ENCODE data around the gene SIL1.

The SIL1 gene

DNA sequence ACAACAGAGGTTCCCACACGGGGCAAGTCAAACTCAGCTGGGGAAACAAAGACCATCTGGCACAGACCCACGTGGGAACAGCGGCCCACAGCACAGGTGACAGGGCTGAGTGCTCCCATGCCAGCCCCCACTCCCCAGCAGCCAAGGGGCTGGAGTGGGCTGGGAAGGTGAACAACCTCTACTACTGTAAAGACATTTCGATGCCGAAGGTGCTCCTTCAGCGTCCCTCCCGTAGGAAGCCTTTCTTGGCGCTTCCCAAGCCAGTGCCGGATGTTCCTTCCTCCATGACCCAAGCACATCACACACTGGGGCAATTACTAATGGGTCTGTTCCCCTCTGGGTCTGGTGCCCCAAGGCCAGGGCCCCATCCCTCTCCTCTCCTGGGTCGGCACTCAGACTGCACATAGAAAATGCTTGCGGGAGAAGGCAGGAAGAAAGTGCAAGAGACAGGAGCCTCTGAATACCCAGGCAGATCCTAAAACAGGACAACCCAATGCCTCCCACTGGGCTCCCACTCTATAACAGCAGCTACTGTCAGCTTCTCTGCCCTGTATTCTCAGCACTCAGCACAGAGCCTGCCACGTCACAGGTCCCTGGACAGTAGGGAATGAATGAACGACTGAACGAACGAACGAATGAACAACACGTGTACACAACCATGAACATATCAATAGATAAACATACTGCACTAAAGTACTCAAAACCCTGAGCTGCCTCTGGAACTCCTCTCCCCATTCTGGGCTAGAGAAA lies 246.0 kb downstream of the SIL1 start:
- no peak for DNase-seq

DNA sequence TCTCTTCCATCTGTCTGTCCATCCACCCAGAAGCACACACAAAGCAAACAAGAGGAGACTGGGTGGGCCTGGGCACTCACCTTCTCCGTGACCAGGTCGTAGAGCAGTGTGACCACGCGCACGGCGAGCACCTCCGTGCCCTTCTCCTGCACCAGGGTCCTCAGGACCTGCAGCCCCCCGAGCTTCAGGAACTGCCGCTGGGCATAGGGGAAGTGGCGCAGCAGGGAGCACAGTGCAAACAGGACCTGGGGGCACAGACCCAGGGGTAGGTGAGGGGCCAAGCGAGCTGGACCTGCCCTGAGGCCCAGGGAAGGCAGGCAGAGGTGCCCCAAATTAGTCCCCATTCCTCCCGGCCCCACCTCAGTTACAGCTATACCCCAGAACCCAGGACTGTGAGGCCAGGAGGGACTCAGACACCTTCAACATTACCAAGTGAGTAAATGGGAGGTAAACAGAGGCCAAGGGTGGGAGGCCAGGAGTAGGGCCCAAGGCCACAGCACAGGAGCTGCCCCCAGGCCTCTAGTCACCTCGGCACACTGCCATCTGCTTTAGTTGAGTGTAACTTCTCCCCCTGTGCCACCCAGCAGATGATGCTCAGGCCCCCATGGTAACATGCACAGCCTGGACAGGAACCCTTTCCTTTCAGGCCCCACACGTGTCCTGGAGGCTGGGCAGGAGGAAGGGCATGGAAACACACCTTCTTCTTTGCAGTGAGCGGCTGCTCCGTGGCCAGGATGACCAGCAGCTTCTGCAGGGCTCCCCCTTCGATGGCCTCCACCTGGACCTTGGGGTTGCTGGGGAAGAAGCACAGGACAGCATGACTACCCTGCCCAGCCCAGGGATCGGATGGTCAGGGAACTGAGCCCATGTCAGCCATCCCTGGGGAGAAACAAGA lies 246.8 kb downstream of the SIL1 start:
- no peak for DNase-seq

DNA sequence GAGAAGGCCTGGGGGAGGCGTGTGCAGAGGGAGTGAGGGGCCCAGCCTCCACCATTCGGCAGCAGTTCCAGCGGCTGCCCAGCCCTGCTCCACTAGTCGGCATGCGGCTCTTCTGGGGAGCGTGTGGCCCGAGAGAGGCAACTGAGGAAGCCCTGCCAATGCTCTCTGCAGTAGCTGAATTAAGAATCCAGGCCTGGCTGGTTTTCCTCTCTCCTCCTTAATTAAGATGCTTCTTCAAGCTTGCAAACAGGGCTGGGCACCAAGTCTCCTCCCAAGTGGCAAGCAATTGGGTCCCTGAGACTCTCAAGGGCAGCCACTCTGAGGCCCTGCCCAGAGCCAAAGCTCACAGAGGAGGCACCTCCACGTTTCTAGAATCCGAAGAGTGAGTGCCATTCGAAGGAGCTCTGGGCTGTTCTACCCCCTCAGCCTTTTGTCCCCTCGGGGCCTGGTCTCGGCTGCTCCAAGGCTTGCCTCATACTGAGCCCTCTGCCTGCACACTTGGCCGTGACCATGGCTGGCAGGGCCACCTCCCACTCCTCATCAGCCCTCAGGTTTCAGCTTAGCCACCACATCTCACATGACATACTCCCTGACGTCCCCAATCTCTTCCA lies 247.6 kb downstream of the SIL1 start:
- no peak for DNase-seq

DNA sequence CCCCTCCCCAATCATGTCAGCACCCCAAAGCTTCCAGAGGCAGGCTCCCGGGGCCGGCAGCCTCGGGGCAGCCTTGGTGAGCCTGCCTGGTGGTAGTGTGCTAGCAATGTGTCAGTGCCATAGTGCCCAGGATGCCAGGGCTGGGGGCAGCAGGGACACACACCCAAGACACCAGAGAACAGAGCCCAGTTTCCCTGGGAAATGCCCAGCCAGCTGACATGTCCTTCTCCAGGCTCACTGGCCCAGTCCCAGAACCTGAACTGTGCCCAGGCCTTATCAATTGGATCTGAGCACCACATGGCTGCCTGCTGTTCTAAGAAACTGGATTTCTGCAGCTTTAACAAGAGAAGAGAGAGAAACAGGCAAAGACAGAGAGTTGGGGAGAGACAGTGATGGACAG lies 248.2 kb downstream of the SIL1 start:
- no peak for DNase-seq

DNA sequence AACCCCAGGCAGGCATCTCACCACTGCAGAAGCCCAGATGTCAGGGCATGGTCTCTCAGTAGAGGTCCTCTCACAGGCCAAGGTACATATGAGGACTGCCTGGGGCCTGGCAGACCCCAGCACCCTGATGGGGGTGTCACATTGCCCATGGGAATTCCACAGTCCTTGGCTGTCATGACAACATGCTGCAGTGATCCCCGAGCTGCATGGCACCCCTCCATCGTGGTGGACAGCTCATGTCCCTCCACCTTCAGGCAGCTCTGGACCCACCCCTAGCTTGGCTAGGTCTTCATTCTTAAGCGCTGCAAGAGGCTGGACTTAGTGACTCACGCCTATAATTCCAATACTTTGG lies 249.0 kb downstream of the SIL1 start:
- no peak for DNase-seq

DNA sequence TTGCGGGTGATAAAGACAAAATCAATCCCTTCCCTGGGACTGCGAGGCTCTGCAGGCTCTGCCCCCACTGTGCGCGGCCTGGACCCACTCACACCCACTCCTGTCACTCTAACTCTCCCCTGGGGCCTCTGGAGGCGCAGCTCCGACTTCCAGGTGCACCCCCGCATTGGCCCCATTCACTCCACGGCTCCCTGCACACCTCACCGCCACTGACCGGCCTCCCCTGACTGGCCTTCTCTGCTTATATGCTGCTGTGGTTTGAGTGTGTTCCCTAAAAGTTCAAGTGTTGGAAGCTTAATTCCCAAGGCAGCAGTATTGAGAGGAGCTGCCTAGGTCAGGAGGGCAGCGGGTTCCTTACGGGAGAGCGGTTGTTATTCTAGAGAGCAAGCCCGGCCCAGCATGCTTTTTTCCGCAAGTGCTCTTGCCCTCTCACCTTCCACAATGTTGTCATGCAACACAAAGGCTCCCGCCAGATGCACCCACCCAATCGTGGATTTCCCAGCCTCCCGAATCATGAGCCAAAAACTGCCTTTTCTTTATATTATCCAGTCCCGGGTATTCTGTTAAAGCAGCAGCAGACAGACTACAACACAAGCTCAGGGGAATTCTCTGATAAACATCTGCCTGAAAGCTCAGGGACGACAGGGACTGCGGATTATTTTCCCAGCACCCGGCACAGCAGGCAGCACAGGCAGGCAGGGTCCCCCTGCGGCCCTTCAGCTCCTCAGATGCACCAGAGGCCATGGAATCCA lies 249.5 kb downstream of the SIL1 start:
- DNase-seq, result no peak

DNA sequence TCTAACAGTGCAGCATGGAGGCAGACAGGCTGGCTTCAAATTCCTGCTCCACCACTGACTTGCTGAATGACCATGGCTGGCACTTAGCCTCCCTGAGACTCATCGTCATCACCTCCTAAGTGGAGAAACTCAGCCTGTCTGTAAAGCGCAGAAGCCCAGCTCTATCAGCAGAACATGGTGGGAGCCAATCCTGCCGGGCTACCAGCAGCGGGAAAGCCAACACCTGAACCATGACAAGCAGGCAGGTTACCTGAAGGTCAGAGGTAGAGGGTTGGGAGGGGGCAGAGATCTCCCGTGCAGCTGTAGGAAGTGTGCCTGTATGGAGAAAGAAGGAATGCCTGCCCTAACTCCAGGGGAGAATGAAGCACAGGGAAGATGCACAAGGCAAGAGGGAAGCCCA lies 250.4 kb downstream of the SIL1 start:
- no peak for DNase-seq

DNA sequence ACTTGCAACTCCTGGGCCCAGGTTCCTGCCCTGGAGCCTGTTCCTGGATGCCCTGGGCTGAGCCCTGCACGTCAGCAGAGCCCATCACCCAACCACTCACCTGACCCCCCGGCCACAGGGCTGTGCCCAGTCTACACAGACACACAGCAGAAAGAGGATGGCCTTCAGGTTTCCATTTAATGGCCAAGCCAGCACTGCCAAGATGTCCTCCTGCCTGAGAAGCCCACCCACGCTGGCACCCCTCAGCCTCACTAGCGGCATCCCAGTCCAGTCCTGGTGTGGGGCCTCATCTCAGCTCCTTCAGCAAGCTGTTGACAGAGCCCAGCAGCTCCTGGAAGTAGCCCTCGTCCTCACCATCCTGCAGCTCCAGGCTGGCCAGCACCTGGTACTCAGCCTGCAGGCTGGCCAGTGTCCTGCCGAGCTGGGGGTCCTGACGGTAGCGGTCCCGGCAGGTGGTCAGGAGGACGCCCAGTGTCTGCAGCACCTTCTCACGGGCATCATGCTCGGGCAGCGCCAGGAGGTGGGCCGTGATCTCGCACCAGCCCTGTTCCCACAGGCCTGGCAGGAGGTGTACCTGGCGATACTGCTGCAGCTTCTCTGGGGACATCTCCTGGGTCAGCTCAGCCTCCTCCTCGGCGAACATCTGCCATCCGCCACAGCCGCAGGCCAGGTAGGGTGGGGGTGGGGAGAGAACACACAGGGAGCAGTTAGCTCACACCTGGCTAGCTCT lies 251.2 kb downstream of the SIL1 start:
- no peak for DNase-seq

DNA sequence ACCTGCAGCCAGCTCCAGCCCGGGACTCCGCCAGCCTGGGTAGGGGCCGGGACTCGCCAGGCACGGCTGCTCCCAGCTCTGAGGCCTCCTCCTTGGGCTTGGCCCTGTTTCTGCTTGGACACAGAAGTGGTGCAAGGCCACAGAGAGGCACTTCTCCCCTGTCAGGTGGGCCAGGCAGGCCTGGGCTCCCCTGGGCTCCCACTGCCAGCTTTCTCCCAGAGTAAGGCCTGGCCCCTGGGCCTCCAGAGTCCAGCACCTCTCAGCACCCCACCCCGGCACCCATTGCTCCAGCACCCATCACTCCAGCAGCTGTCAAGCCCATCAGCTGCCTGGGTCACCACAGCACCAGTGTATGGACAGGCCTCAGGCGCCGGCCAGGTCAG lies 251.9 kb downstream of the SIL1 start:
- DNase-seq, result no peak

DNA sequence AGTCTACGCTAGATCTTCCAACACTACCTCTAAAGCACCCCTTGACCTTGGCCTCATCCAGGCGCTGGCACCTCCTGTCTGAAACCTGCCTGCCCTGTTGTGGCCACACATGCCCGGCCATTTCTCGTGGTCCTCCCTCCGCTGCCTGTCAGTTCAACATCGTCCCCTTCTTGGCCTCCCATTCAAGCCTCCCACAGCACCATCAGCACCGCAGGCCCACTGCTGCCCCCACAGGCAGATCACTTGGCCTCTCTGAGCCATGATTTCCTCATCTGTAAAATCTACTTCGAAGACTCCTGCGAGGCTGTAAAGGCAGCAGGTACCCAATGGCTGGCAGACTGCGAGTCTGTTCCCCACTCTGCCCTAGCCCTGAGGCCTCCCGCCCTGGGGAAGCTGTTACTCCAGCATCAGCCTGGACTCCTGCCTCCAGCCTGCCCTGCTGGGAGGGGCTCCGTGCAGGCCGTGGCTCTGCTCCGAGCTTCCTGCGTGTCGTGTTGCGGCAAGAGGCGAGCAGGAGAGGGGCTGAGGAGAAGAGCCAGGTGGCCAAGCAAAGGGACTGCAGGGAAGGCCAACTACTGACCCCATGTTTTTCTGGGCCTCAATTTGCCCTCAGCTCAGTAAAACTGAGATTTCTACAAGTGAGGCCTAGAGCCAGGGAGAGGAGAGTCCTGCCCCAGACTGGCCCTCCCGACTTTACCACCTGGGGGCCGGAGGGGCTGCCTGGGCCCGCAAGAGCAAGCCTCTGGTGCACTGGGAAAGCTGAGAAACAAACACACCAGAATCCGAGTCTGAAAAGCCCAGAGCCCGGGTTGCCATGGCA lies 252.5 kb downstream of the SIL1 start:
- no peak for DNase-seq

DNA sequence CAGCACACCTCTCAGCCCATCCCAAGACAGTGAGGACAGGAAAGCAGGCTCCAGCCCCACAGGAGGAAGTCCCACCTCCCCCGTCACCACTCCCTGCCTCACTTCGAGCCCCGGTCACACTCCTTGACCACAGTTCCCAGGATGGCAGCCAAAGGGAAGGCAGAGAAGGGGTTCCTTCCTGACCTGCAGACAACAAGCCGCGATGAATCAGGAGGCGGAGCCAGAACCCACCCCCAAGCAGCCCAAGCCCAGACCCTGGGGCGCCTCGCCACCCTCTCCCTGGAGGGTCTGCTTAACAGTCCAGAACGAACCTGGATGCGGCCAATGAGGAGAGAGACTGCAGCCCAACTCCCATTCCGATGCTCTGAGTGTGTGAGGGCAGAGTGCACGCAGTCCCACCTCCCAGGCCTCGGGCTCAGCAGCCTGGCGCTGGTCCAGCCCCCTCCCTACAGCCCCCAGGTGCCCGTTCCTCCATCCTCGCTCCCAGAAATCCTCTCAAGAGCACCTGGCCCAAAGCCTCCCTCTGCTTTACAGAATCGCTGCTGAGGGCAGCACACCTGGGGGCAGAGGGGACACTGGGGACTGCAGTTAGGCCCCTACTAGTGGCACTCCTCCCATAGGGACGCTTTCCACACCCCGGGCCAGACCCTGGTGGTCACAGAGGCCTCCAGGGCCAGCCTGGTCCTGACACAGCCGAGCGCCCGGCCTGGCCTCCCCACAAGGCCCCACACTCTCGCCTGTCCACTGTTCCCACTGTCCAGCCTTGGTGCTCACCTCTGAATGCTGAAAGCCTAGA lies 253.4 kb downstream of the SIL1 start:
- no peak for DNase-seq

DNA sequence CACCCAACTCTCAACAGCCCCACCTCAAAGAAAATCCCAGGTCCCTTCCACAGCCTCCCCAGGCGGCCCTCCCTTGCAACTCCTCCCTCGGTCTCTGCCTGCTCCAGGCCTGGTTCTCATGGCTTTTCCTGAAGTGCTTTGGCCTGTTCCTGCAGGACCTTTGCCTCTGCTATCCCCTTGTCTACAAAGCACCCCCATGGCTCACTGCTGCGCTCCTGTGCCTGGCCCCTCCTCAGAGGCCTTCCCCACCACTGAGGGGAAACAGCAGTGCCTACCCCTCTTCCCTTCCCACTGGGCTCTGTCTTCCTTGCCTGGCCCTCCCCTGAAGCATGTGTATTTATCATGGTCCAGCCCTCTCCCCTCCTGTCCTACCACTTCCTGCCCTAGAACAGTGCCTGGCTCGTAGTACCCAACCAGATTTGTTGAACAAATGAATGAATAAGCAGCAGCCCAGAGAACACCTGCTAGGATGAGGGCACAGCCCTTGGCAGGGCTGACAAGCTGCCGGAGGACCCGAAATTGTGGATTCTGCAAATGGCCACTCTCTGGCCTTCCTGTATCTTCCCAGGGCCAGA lies 254.5 kb downstream of the SIL1 start:
- no peak for DNase-seq

DNA sequence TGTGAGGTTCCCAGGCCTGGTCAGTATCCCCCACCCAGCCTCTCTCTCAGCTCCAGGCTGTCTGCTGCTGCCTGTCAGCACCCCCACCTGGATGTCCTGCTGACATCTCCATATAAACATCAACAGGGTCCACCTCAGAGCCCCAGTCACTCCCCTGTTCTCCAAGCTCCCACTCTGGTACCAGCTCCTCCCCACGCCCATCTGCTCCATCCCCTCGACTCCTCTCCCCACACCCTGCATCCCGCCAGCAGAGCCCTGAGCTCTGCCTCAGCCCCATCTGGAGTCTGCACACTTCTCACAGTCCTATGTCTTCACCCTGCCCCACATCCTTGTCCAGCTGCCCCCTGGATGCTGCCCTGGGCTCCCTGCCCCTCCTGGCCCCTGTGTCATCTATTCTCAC lies 255.3 kb downstream of the SIL1 start:
- no peak for DNase-seq

DNA sequence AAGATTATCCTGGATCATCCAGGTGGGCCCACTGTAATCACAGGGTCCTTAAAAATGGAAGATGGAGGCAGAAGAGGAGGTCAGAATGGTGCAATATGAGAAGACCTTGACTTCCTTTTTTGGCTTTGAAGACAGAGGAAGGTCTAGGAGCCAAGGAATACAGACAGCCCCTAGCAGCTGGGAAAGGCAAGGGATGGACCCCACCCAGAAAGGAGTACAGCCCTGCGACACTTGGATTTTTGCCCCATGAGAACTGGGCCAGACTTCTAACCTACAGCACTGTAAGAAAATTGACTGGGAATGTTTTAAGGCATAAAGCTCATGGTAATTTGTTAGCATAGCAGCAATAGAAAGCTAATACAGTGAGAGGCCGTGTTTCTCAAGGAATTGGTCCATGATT lies 256.1 kb downstream of the SIL1 start:
- DNase-seq, result no peak

DNA sequence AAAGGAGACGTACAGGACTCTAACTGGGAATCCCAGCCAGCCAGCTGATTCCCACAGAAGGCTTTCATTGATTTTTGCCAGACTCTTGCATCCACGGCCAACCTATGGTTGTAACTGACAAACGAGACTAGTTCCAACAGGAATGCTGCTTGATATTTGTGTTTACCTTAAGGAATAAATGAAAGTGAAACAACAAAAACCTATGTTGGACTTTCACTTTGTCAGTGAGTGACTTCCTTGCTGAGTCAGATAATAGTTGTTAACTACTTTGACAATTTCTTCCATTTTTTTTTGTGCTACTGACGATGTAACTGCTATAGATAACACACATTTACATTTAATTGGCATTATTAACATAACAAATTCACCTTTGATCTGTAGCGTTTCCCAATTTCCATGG lies 259.6 kb downstream of the SIL1 start:
- no peak for DNase-seq

DNA sequence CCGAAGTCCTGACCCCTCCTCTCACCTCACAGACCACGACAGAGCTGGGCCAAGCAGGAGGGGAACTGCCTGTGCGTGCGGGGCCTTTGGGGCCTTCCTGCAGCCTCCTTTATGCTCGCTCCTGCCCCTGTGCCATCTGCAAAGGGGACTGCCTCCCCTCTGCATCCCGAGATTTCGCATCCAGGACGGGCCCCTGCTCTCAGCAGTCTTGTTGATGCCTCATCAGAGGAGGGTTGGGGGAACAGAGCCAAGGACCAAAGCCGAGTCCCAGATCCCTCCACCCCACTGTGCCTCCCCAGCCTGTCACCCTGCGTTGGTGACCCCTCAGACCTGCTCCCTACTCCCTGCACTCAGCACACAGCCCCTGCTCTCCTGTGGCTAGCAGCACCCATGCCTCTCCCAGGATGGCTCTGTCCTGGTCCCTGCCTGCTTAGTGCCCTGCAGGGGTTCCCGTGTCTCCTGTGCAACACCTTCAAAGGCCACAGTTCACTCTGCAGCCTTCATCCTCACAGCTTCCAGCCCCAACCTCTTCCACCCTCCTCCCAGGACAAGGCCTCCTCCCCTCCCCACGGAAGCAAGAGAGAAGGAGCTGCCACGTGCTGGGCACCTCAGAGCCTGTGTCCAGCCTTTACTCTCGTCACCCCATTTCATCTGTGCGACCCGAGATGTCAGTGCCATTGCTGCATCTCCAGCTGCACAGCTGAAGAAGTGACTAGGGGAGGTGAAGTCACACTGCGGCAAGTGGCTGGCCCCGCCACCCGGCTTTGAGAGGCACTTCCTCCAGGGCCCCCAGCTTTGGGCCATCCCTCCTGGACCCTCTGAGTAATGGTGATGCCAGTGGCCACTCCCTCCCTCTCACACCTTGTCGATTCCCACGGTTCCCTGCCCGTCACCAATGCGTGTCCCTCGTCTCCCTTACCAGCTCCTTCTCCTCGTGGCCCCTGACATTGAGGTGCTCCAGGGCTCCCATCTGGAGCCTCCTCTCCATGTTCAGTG lies 260.5 kb downstream of the SIL1 start:
- DNase-seq, result no peak

DNA sequence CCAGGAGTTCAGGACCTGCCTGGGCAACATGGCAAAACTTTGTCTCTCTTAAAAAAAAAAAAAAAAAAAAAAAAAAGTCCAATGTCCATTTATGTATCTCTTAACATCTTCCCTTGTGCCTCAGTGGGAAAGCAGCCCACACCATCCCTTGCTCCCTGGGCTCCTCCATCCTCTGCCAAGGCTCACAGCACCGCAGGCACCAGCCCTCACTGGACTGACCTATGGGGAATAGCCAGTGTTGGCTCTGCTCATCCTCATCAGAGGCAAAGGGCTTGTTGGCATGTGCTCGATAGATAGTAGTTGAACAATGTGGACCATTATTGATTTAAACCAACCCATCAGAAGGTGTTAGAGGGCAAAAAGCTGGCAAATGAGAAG lies 261.2 kb downstream of the SIL1 start:
- no peak for DNase-seq

DNA sequence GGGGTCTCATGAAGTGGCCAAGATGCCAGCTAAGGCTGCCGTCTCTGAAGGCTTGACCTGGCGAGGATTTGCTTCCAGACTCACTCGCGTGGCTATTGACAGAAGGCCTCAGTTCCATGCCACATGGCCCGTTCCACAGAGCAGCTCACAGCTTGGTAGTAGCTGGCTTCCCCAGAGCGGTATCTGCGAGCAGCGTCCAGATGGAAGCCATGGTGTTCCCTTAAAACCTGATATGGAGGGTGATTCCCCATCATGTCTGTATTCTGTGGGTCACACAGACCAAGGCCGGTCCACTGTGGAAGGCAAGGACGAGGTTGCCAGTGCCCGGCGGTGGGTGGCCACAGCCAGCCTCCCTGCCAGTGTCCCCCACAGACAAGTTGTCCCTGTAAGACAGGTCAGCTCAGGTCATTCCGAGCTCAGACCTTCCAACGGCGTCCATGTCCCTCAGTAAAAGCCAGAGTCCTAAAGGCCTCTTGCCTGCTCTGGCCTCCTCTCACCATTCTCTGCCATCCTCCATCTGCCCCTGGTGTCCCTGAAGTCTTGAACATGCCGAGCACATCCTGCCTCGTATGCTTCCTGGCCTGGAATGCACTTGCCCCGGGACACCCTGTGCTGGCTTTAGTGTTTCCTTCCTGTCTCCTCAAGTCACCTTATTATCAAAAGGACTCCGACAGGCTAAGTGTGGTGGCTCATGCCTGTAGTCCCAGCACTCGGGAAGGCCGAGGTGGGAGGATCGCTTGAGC lies 261.8 kb downstream of the SIL1 start:
- no peak for DNase-seq

Measured in stimulated activated CD4-positive, alpha-beta T cell treated with anti-CD3 and anti-CD28 coated beads, Interleukin-2, amount 100 ng/mL, for 24 hours (primary cell).